ENCODE data around the gene MRAP. TPM values are rescaled to one million over a fixed set of nuclear protein-coding genes. Genes with fewer than 3 reads are reported as not detected.

The MRAP gene
- total and polyA plus RNA-seq, 5 donors, result 0.32 to 4.7 (median 3.2) TPM; not detected in 2

DNA sequence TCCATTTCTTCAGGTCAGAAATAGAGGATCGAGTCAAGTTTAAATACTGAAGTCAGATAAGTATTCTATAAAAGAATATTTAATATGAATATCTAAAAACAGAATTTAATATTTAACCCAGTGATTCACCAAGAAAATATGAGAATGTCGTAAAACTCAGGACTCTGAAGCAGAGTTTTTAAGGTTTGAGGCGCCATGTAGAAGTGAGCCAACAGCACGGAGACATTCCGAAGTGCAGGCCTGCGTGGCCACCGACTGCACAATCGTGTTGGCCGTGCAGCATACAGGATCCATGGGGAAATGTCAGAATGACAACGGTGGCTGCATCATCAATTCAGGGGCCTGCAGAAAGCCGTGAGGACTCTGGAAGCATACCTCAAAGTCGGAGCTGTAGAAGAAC lies 23.4 kb downstream of the MRAP start:
- Histone ChIP-seq H3K27me3 (ENCODE audit: control insufficient read depth, insufficient read depth) (no peaks in the 10 kb centered on the region), H3K27ac (ENCODE audit: low read length) (no peak overlapping the region), H3K4me1 (ENCODE audit: control insufficient read depth, insufficient read depth, low read length) (no peaks in the 10 kb centered on the region), H3K4me3 (ENCODE audit: low read length) (no peak overlapping the region), H3K9me3 (ENCODE audit: control insufficient read depth, low read length) (no peaks in the 10 kb centered on the region)
- DNase-seq, result no peak
- intact Hi-C loops (cut with DNase I), result no loop called here
- WGBS, result 95% methylated on average over 12 of the region's 12 CpGs
- no peak for ATAC-seq

GRCh38 chr21:32322676-32323075 lies 24.0 kb downstream of the MRAP start:
- H3K4me1 ChIP-seq (ENCODE audit: control insufficient read depth, insufficient read depth, low read length), result no peaks in the 10 kb centered on the region
- 89% methylated on average over 10 of the region's 10 CpGs for WGBS
- H3K4me3 ChIP-seq (ENCODE audit: low read length), result no peak overlapping the region
- no peak for ATAC-seq
- H3K27ac ChIP-seq (ENCODE audit: low read length), result no peak overlapping the region
- H3K9me3 ChIP-seq (ENCODE audit: control insufficient read depth, low read length), result no peaks in the 10 kb centered on the region
- intact Hi-C loops (cut with DNase I), result no loop called here
- no peaks in the 10 kb centered on the region for H3K27me3 ChIP-seq (ENCODE audit: control insufficient read depth, insufficient read depth)
- no peak for DNase-seq

- no peak overlapping the region for H3K27ac ChIP-seq (ENCODE audit: low read length)
Measured at GRCh38 chr21:32325706-32326105, 27.1 kb downstream of the MRAP start.

GRCh38 chr21:32328595-32328994 lies 29.9 kb downstream of the MRAP start:
- Histone ChIP-seq H3K9me3 (ENCODE audit: control insufficient read depth, low read length) (no peaks in the 10 kb centered on the region), H3K4me3 (ENCODE audit: low read length) (no peak overlapping the region), H3K27ac (ENCODE audit: low read length) (peak overlapping the region; percentile 88), H3K4me1 (ENCODE audit: control insufficient read depth, insufficient read depth, low read length) (peaks cover 6% of the 10 kb centered on the region), H3K27me3 (ENCODE audit: control insufficient read depth, insufficient read depth) (no peaks in the 10 kb centered on the region)
- intact Hi-C loops (cut with DNase I), result no loop called here
- ATAC-seq (peak in 1 of 2 donors; percentile 46), DNase-seq (no peak)
- 41% methylated on average over 3 of the region's 3 CpGs for WGBS

More at GRCh38 chr21:32325706-32326105, 27.1 kb downstream of the MRAP start:
- intact Hi-C loops (cut with DNase I), result no loop called here
- ATAC-seq (no peak), DNase-seq (no peak)
- Histone ChIP-seq H3K27me3 (ENCODE audit: control insufficient read depth, insufficient read depth) (no peaks in the 10 kb centered on the region), H3K4me3 (ENCODE audit: low read length) (no peak overlapping the region), H3K9me3 (ENCODE audit: control insufficient read depth, low read length) (no peaks in the 10 kb centered on the region), H3K4me1 (ENCODE audit: control insufficient read depth, insufficient read depth, low read length) (peaks cover 6% of the 10 kb centered on the region)
- WGBS, result 90% methylated on average over 8 of the region's 8 CpGs

- no peak overlapping the region for H3K4me3 ChIP-seq (ENCODE audit: low read length)
- H3K4me1 ChIP-seq (ENCODE audit: control insufficient read depth, insufficient read depth, low read length), result peaks cover 6% of the 10 kb centered on the region
- 57% methylated on average over 2 of the region's 2 CpGs for WGBS
- peak; percentile 24 to 56 for ATAC-seq
- DNase-seq, result no peak
- intact Hi-C loops (cut with DNase I), result no loop called here
- no peaks in the 10 kb centered on the region for H3K9me3 ChIP-seq (ENCODE audit: control insufficient read depth, low read length)
- H3K27me3 ChIP-seq (ENCODE audit: control insufficient read depth, insufficient read depth), result no peaks in the 10 kb centered on the region
- H3K27ac ChIP-seq (ENCODE audit: low read length), result peak overlapping the region; percentile 88
Measured at GRCh38 chr21:32329331-32329730, 30.7 kb downstream of the MRAP start.

GRCh38 chr21:32329776-32330175 lies 31.1 kb downstream of the MRAP start:
- H3K4me1 ChIP-seq (ENCODE audit: control insufficient read depth, insufficient read depth, low read length), result peaks cover 6% of the 10 kb centered on the region
- no peak overlapping the region for H3K27ac ChIP-seq (ENCODE audit: low read length)
- intact Hi-C loops (cut with DNase I), result no loop called here
- DNase-seq (no peak), ATAC-seq (peak in 1 of 2 donors; percentile 18)
- no peaks in the 10 kb centered on the region for H3K27me3 ChIP-seq (ENCODE audit: control insufficient read depth, insufficient read depth)
- H3K4me3 ChIP-seq (ENCODE audit: low read length), result no peak overlapping the region
- WGBS, result 79% methylated on average over 3 of the region's 3 CpGs
- no peaks in the 10 kb centered on the region for H3K9me3 ChIP-seq (ENCODE audit: control insufficient read depth, low read length)

DNA sequence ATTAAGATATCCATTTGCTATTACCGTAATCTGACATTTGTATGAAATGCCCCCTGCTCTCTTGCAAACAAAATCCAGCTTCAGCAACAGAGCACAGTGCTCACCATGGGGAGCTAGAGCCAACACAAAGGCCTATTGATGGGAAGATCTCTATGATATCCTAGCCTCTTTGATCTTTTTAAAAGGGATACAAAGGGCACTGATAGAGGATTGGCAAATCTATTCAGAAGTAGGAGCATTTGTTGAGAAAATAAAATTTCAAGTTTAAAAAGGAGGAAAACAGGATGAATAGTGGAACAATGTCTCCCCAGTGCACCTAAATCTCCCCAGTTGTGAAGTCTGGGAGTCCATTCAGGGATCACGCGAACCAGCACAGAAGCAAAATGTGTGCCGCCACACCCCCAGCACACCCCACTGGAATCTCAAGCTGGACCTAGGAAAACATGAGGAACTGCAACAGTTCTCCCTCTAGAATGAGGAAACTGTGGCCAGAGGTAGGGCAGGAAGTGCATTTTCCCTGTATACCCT lies 32.2 kb downstream of the MRAP start:
- intact Hi-C loops (cut with DNase I), result no loop called here
- H3K9me3 ChIP-seq (ENCODE audit: control insufficient read depth, low read length), result no peaks in the 10 kb centered on the region
- no peak for ATAC-seq
- H3K27me3 ChIP-seq (ENCODE audit: control insufficient read depth, insufficient read depth), result no peaks in the 10 kb centered on the region
- no peak overlapping the region for H3K4me3 ChIP-seq (ENCODE audit: low read length)
- 96% methylated on average over 4 of the region's 4 CpGs for WGBS
- H3K27ac ChIP-seq (ENCODE audit: low read length), result no peak overlapping the region
- DNase-seq, result no peak
- peaks cover 6% of the 10 kb centered on the region for H3K4me1 ChIP-seq (ENCODE audit: control insufficient read depth, insufficient read depth, low read length)

GRCh38 chr21:32331444-32332305 lies 33.0 kb downstream of the MRAP start:
- Histone ChIP-seq H3K4me3 (ENCODE audit: low read length) (no peak overlapping the region), H3K27ac (ENCODE audit: low read length) (no peak overlapping the region), H3K27me3 (ENCODE audit: control insufficient read depth, insufficient read depth) (no peaks in the 10 kb centered on the region), H3K9me3 (ENCODE audit: control insufficient read depth, low read length) (no peaks in the 10 kb centered on the region), H3K4me1 (ENCODE audit: control insufficient read depth, insufficient read depth, low read length) (peaks cover 6% of the 10 kb centered on the region)
- intact Hi-C loops (cut with DNase I), result no loop called here
- WGBS, result 87% methylated on average over 9 of the region's 9 CpGs
- no peak for ATAC-seq
- DNase-seq, result no peak

DNA sequence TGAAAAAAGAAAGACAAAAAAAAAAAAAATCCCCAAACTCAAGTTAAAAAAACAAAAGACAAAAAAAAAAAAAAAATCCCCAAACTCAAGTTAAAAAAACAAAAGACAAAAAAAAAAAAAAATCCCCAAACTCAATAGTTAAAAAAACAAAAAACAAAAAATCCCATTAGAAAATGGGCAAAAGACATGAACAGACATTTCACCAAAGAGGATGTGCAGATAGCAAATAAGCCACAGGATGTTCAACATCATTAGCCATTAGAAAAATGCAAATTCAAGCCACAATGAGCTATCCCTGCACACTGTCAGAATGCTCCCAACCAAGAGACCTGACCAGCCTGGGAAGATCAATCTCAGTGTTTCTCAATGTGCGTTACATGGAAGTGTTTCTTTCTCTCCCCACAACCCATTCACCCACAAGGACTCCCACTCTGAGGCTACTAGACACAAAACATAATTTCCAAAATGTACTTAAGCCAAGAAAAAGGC lies 33.9 kb downstream of the MRAP start:
- H3K27ac ChIP-seq (ENCODE audit: low read length), result no peak overlapping the region
- 98% methylated on average over 1 of the region's 1 CpG for WGBS
- intact Hi-C loops (cut with DNase I), result no loop called here
- no peaks in the 10 kb centered on the region for H3K27me3 ChIP-seq (ENCODE audit: control insufficient read depth, insufficient read depth)
- peaks cover 6% of the 10 kb centered on the region for H3K4me1 ChIP-seq (ENCODE audit: control insufficient read depth, insufficient read depth, low read length)
- DNase-seq, result no peak
- no peaks in the 10 kb centered on the region for H3K9me3 ChIP-seq (ENCODE audit: control insufficient read depth, low read length)
- no peak overlapping the region for H3K4me3 ChIP-seq (ENCODE audit: low read length)
- no peak for ATAC-seq

DNA sequence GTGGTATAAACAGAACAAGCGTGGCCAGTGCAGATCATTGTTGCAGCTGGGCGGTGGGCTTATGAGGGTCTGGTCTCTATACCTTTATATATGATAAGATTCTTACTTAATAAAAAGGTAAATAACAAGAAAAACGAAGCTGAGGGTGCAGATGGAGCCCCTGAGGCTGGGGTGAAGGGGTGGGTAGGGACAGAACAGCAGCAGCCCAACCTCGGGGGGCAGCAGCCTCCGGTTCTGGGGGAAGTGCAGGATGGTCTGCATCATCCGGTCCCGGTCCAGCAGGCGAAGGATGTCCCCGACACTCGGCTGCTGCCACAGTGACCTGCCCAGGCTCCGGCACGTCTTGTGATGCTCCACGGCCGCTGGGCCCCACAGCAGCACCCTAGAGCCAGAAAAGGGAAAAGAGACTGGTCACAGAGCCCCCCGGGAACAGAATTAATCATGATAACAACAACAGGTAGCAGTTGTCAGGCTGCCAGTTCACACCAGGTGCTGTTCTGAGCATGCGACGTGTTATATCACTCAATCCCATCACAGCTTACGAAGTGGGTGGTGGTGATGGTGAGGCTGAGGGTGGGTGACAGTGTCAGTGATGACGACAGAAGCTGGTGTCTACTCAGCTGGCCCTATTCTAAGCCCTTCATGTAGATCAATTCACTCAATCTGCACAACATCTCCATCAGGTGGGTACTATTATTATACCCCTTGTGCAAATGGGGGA lies 35.5 kb downstream of the MRAP start:
- ATAC-seq (no peak), DNase-seq (peak in 1 of 3 donors; percentile 45)
- Histone ChIP-seq H3K9me3 (ENCODE audit: control insufficient read depth, low read length) (no peaks in the 10 kb centered on the region), H3K27ac (ENCODE audit: low read length) (no peak overlapping the region), H3K27me3 (ENCODE audit: control insufficient read depth, insufficient read depth) (no peaks in the 10 kb centered on the region), H3K4me3 (ENCODE audit: low read length) (no peak overlapping the region), H3K4me1 (ENCODE audit: control insufficient read depth, insufficient read depth, low read length) (peaks cover 2% of the 10 kb centered on the region)
- WGBS, result 92% methylated on average over 19 of the region's 19 CpGs
- intact Hi-C loops (cut with DNase I), result no loop called here

- Histone ChIP-seq H3K27ac (ENCODE audit: low read length) (no peak overlapping the region), H3K27me3 (ENCODE audit: control insufficient read depth, insufficient read depth) (no peaks in the 10 kb centered on the region), H3K4me3 (ENCODE audit: low read length) (no peak overlapping the region), H3K9me3 (ENCODE audit: control insufficient read depth, low read length) (no peaks in the 10 kb centered on the region), H3K4me1 (ENCODE audit: control insufficient read depth, insufficient read depth, low read length) (no peaks in the 10 kb centered on the region)
- DNase-seq (no peak), ATAC-seq (no peak)
- 83% methylated on average over 12 of the region's 12 CpGs for WGBS
- intact Hi-C loops (cut with DNase I), result no loop called here
Measured at GRCh38 chr21:32334980-32335531, 36.4 kb downstream of the MRAP start.

Measured in right cardiac atrium (tissue), 5 donors.